ENCODE results near the gene OR51F1. TPM values are rescaled to one million over a fixed set of nuclear protein-coding genes. Genes with fewer than 3 reads are reported as not detected.
"Not testable (repeated sequence)": the region's sequence is repeated elsewhere in the genome, so short reads cannot be mapped to it uniquely, and the experiment has no call there.

OR51F1 gene
- total RNA-seq, result not detected in 2 replicates
- long read RNA-seq, result 0 reads

GRCh38 chr11:4769838-4770237 lies at the start of gene OR51F1:
Gene OR51F1, minus strand, starts transcription at chr11:4769938. Its CDS starts 0 bp downstream, at chr11:4769938.
- H3K4me1 Mint-ChIP-seq, result no peaks in the 10 kb centered on the region
- H3K9me3 Mint-ChIP-seq, result peaks cover 3% of the 10 kb centered on the region
- TF ChIP-seq CTCF (conservative IDR thresholded peaks at IDR 0.05), result no peak
- no peak for DNase-seq (ENCODE audit: low read depth, low spot score)
- peaks cover 12% of the 10 kb centered on the region for H3K27me3 Mint-ChIP-seq (ENCODE audit: low read depth)
- no peaks in the 10 kb centered on the region for H3K36me3 Mint-ChIP-seq (ENCODE audit: low read depth)
- H3K4me3 Mint-ChIP-seq, result no peak within 1 kb of the TSS
- no peak within 1 kb of the TSS for H3K27ac Mint-ChIP-seq (ENCODE audit: unreplicated experiment)

GRCh38 chr11:4809246-4809645 lies 39.5 kb upstream of the OR51F1 start:
- no peaks in the 10 kb centered on the region for H3K4me1 Mint-ChIP-seq
- DNase-seq (ENCODE audit: low read depth, low spot score), result no peak
- H3K27ac Mint-ChIP-seq (ENCODE audit: unreplicated experiment), result no peak overlapping the region
- H3K27me3 Mint-ChIP-seq (ENCODE audit: low read depth), result no peaks in the 10 kb centered on the region
- no peaks in the 10 kb centered on the region for H3K36me3 Mint-ChIP-seq (ENCODE audit: low read depth)
- no peaks in the 10 kb centered on the region for H3K9me3 Mint-ChIP-seq
- no peak overlapping the region for H3K4me3 Mint-ChIP-seq
- no peak for TF ChIP-seq CTCF (conservative IDR thresholded peaks at IDR 0.05)

DNA sequence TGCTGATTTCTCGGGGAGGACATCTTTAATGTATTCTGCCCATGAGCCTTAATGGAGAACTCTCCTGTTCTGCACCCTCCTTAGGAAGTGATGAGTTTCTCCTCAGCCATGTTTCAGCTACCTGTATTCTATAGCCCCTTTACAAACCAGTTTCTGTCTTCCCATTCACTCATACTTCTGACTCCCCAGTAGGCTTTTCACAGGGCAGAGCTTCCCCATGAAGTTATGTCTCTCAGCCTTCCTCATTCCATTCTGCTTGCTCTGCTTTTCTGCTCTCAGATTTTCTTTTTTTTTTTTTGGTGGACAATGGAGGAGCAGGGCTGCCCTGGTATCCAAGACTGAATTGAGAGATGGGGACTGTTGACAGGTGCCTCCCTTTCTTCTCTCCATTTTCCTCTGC lies 38.7 kb upstream of the OR51F1 start:
- no peak for DNase-seq (ENCODE audit: low read depth, low spot score)
- Mint-ChIP-seq H3K27me3 (ENCODE audit: low read depth) (no peaks in the 10 kb centered on the region), H3K4me3 (no peak overlapping the region), H3K36me3 (ENCODE audit: low read depth) (no peaks in the 10 kb centered on the region), H3K27ac (ENCODE audit: unreplicated experiment) (no peak overlapping the region), H3K9me3 (no peaks in the 10 kb centered on the region), H3K4me1 (no peaks in the 10 kb centered on the region)
- TF ChIP-seq CTCF (conservative IDR thresholded peaks at IDR 0.05), result no peak

DNA sequence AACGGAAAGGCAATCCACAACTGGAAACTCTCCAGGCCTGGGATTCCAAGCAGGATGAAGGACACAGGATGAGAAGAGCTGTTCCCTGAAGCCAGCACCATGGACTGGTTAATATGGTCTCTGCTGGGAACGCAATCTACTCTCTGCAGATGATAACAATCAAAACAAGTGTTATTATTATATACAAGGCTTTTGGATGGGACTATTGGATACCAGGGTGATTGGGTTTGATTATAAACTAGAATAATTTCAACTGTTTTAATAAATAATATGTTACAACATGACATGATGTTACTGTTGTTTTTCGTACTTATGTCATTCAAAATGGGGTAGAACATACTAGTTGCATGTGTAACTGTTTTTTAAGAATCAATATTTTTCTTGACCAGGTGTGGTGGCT lies 34.5 kb upstream of the OR51F1 start, which contains the start of gene OR52R1:
Gene OR52R1 (minus strand): TSS at position 101 of the 400 bp plus-strand sequence. CDS start 0 bp downstream, at position 101.
- no peak for TF ChIP-seq CTCF (conservative IDR thresholded peaks at IDR 0.05)
- H3K9me3 Mint-ChIP-seq, result peaks cover 2% of the 10 kb centered on the region
- H3K27me3 Mint-ChIP-seq (ENCODE audit: low read depth), result peaks cover 5% of the 10 kb centered on the region
- no peaks in the 10 kb centered on the region for H3K4me1 Mint-ChIP-seq
- DNase-seq (ENCODE audit: low read depth, low spot score), result no peak
- H3K4me3 Mint-ChIP-seq, result no peak within 1 kb of the TSS
- no peak within 1 kb of the TSS for H3K27ac Mint-ChIP-seq (ENCODE audit: unreplicated experiment)
- H3K36me3 Mint-ChIP-seq (ENCODE audit: low read depth), result no peaks in the 10 kb centered on the region

- not testable (repeated sequence) for H3K9me3 Mint-ChIP-seq; DNase-seq (ENCODE audit: low read depth, low spot score); H3K4me1 Mint-ChIP-seq; H3K27ac Mint-ChIP-seq (ENCODE audit: unreplicated experiment); H3K4me3 Mint-ChIP-seq; H3K27me3 Mint-ChIP-seq (ENCODE audit: low read depth); H3K36me3 Mint-ChIP-seq (ENCODE audit: low read depth)
These were observed 31.6 kb upstream of the OR51F1 start for GRCh38 chr11:4801316-4801715.

DNA sequence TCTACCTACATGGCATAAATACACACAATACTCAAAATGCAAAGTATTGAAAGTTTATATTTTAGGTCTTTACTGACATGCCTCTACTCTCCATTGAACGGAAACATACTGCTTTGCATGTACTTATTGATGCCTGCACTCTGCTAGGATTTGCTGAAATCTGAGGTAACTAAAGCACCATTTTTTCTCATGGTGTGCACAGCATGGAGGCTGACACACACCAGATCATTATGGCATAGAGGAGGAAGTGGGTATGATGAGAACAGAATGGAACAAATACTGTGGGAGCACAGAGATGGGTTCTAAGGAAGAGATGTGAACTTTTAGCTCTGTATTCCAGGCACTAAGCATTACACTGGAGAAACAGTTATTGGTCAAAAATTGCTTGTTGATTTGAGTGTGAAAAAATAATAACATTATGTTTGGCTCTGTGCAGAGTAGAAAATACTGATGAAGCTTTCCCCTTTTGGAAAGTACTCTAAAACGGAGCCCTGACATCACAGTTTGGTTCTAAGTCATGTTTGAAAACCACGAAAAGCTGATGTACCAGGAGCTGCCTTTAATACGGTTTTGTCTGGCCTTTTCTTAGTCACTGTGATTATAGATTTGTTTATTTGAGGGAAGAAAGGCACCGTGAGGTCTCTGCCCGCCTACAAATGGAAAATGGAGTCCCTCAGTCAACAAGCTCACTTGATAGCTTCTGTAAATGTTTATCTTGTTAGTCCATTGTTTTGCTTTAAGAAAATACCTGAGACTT lies 28.9 kb upstream of the OR51F1 start:
- H3K27me3 Mint-ChIP-seq (ENCODE audit: low read depth), result peaks cover 8% of the 10 kb centered on the region
- no peak overlapping the region for H3K4me3 Mint-ChIP-seq
- H3K4me1 Mint-ChIP-seq, result no peaks in the 10 kb centered on the region
- H3K27ac Mint-ChIP-seq (ENCODE audit: unreplicated experiment), result no peak overlapping the region
- peaks cover 2% of the 10 kb centered on the region for H3K9me3 Mint-ChIP-seq
- TF ChIP-seq CTCF (conservative IDR thresholded peaks at IDR 0.05), result no peak
- DNase-seq (ENCODE audit: low read depth, low spot score), result no peak
- no peaks in the 10 kb centered on the region for H3K36me3 Mint-ChIP-seq (ENCODE audit: low read depth)

Data from neural crest cell (in vitro differentiated cells).